Measurements from ENCODE around the gene RAP2C.
"Not testable (repeated sequence)": the region's sequence is repeated elsewhere in the genome, so short reads cannot be mapped to it uniquely, and the experiment has no call there.

RAP2C gene

DNA sequence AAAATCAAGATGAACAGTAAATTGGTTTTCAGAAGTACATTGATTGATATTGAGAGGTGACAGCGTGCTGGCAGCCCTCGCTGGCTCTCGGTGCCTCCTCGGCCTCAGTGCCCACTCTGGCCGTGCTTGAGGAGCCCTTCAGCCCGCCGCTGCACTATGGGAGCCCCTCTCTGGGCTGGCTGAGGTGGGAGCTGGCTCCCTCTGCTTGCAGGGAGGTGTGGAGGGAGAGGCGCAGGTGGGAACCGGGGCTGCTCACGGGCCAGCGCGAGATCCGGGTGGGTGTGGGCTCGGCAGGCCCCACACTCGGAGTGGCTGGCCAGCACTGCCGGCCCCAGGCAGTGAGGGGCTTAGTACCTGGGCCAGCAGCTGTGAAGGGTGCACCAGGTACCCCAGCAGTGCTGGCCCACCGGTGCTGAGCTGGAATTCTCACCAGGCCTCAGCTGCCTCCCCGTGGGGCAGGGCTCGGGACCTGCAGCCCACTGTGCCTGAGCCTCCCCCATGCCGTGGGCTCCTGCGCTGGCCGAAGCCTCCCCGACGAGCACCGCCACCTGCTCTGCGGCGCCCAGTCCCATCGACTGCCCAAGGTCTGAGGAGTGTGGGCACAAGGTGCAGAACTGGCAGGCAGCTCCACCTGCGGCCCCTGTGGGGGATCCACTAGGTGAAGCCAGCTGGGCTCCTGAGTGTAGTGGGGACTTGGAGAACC, 25.2 kb downstream of the RAP2C start:
- no peak for DNase-seq

- no peak for DNase-seq
These were observed 27.3 kb downstream of the RAP2C start for GRCh38 chrX:132191938-132192337.

- no peak for DNase-seq
These were observed 31.1 kb downstream of the RAP2C start for GRCh38 chrX:132188175-132188574.

DNA sequence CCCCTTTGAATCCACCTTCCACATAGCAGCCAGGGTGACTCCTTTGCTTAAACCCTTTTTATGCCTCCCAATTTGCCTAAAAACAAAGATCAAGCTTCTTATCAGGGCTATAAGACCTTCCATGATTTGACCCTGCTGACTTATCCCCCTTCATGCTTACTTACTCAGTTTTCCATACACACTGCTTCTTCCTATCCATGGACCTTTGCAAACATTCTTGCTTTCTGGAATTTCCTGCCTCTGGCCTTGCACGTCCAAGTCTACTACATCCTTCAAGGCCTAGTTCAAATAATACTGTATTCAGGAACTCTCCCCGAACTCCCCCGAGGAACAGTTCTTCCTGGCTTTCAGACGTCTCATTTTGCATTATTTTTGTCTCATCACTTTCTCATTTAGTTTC, 31.8 kb downstream of the RAP2C start:
- no peak for DNase-seq

DNA sequence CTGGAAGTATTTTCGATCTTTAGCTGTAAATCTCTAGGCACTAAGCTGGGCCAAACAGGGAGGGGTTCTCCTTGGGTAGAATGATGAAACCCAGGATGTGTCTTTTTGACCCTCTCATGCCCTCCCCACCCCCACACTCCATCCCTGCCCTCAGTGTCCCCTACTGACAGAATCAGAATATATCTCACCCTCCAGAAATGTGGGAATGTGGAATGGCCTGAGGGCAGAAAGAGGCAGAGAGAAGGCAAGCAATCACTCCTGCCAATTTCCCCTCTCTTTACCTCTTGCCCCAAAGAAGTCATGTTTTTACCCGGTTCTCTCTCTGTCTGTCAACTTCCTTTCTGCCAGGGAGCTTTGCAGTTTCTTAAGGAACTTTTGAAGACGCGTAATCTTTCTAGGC, 34.4 kb downstream of the RAP2C start:
- no peak for DNase-seq

DNA sequence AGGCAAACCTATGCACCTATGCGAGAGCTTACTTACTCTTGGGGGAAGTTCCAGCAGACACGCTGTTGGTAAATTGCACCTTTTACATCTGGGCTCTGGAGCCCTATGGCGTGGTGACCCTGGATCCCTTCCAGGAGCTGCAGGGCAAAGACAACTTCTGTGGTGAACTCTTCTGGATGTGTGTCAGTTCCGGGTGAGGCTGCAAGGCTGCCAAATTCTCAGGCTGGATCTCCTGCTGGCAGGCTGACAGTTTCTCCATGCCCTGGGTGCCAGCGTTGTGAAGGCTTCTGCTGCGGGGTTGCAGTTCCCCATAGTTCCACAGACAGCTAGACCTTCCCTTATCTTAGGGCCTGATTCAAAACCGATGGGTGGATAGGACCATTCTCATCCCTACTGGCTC, 37.9 kb downstream of the RAP2C start:
- DNase-seq: no peak

DNA sequence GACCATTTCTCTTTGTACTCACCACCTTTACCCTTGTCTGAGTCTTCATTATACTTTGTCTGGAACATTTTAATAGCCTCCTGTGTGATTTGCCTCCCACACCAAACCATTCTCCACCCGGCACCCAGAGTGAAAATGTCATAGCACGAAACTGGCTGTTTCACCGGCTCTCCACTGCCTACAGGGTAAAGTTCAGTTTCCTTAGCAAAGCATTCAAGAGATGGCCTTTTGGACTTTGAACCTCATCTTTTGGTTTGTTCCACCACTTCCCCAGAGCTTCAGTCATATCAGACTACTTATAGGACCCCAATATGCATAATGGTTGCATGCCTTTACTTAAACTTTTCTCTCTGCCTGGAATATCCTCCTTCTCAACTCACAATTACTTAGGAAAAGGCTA, 38.3 kb downstream of the RAP2C start:
- DNase-seq: no peak

DNA sequence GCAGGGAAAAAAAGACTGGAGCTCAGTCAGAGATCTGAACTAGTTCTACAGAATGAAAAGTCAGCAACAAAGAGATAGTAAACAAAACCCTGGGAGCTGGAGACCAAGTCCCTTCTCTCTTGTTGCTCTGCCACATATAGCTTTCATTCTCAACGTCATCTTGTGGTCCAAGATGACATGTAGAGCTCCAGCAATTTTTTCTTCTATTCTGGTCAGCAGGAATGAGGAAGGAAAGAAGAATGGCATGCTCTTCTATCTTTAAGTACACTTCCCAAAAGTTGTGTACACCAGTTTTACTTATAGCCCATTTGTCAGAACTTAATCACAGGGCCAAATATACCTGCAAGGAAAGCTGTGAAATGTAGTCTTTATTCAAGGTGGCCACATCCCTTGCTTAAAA, 45.6 kb downstream of the RAP2C start:
- DNase-seq: no peak

DNA sequence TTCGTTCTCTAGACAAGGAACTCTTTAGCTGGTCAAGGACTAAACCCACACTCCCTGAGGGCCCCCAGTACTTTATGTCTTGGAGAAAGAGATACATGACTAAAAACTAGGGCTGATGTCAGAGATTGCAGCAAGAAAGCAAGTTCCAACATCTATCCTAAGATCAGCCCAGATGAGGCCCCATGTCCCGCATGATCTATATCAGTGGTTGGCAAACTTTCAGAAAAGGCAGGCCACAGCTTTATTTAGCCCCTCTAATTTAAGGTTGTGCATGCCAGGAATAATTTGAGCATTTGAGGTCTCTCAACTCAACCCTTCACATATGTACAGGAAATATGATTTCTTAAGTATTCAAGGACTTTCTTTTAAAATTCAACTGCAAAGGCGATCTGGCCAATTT, 47.4 kb downstream of the RAP2C start:
- no peak for DNase-seq

DNA sequence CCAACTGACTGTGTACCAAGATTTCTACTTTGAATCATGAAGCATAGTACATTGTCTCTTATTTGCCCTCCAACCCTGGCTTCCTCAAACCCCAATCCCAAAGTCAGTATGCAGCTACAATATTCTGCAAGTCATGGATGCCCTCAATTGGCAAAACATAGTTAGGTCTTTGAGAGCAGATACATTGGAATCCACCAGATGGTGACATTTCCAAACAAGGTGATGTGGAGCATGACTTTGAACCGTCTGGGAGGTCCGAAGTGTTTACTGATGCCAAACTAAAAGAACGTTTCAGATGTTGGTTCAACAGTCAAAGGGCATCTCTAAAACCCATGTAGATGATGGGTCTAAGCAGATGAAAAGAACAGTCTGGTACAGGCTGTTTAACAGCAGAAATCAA, 47.8 kb downstream of the RAP2C start:
- no peak for DNase-seq

DNA sequence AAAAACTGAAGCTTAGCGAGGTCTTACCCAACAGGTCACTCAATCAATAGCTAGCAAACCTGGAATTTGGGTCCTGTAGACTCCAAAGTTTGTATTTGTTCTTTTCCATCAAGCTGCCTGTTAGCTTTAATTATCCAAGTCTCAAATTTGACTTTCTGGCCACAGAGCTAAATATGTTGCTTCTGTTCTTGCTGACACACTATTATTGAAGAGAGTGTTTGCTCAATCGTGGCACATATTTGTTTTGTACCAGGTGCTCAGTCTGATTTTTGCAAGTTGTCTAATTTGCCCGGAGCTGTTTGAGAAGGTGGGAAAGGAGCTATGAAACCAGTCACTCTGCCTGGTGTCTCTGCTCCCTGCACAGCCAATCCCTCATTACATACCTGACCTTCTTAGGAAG, 49.7 kb downstream of the RAP2C start:
- no peak for DNase-seq

- DNase-seq: no peak
These were observed 53.6 kb downstream of the RAP2C start for GRCh38 chrX:132165651-132166050.

- DNase-seq: no peak
These were observed 54.2 kb downstream of the RAP2C start for GRCh38 chrX:132165005-132165404.

DNA sequence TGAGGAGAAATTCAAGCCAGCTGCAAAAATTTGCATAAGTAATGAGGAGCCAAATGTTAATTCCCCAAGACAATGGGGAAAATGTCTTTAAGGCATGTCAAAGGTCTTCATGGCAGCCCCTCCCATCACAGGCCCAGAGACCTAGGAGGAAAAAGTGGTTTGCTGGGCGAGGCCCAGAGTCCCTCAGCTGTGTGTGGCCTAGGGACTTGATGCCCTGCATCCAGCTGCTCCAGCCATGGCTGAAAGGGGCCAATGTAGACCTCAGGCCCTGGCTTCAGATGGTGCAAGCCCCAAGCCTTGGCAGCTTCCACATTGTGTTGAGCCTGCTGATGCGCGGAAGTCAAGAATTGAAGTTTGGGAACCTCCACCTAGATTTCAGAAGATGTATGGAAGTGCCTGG, 56.2 kb downstream of the RAP2C start:
- not testable (repeated sequence) for DNase-seq

DNA sequence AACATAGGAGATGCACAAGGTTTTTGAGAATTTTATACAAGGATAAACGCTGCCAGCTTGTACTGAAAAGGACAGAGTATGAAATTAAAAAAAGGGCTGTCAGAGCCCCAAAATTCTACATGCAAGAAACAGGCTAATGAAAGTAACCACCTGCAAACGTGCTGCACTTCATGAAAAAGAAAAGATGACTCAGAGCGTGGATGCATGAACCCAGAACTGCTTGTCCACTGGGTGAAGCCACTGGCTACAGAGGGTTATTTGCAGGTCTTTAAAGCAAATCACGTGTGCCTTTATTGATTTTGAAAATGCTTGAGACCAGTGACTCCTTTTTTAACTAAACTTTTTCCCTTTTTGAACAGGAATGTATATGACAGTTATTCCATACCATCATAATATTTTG, 66.1 kb downstream of the RAP2C start:
- DNase-seq: no peak

All from NCI-H1092 (cell line).